Cardiac fibroblast (primary cell): ENCODE measurements around the gene SMAGP.
A peak's percentile ranks its signal among the peaks of the same experiment; 100 is the strongest.
"Not testable (repeated sequence)": the region's sequence is repeated elsewhere in the genome, so short reads cannot be mapped to it uniquely, and the experiment has no call there.

Experiments
- DNase-seq, 2 donors: peaks; one replicate each; pipeline versions ENCODE4 v3.0.0 to v3.0.0-alpha.2; 2010; ENCODE audit warnings: low read depth in 2 of 2
- H3K4me3 ChIP-seq, 2 donors: replicated peaks in 1 of 2; 1 replicate in 1 of 2; 2 replicates in 1 of 2; pipeline ENCODE4 v1.5.1; 2011; ENCODE audit warnings: low read depth in 2 of 2, low read length in 2 of 2, mild to moderate bottlenecking in 2 of 2, moderate library complexity in 1 of 2
- TF ChIP-seq, protein P1 (sequence below): IDR thresholded peaks from one replicate; pipeline ENCODE4 v1.5.1; 2011; ENCODE audit warnings: low read depth, mild to moderate bottlenecking, low read length, inconsistent platforms

Gene SMAGP

DNA sequence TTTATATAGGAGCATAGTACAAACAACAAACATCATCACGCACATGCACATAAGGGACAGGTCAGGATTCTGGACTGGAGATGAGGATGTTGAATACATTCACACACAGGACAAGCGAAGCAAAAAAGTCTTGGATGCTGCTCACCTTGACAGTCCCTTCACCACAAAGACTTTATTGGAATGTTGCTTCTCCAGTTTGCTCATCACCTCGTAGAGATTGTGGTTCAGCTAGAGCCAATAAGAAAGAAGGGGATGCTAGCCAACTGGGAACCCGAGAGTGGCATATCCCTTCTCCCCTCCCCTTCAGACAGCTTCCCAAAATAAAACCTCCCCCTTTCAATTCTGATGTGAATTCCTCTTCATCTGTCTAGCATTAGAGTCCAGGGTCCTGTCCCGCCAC, 25.4 kb upstream of the SMAGP start:
- H3K4me3 ChIP-seq, result no peak overlapping the region
- DNase-seq, result no peak
- TF ChIP-seq, protein P1, sequence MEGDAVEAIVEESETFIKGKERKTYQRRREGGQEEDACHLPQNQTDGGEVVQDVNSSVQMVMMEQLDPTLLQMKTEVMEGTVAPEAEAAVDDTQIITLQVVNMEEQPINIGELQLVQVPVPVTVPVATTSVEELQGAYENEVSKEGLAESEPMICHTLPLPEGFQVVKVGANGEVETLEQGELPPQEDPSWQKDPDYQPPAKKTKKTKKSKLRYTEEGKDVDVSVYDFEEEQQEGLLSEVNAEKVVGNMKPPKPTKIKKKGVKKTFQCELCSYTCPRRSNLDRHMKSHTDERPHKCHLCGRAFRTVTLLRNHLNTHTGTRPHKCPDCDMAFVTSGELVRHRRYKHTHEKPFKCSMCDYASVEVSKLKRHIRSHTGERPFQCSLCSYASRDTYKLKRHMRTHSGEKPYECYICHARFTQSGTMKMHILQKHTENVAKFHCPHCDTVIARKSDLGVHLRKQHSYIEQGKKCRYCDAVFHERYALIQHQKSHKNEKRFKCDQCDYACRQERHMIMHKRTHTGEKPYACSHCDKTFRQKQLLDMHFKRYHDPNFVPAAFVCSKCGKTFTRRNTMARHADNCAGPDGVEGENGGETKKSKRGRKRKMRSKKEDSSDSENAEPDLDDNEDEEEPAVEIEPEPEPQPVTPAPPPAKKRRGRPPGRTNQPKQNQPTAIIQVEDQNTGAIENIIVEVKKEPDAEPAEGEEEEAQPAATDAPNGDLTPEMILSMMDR, result no peak

DNA sequence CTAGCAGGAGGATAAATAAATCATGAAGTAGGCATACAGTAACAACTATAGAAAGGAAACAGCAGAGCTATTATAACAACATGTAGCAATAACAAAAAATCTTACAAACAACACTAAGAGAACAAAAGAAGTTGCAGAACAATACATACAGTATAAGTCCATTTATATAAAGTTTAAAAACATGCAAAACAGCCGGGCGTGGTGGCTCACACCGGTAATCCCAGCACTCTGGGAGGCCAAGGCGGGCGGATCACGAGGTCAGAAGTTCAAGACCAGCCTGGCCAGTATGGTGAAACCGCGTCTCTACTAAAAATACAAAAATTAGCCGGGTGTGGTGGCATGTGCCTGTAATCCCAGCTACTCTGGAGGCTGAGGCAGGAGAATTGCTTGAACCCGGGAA, 23.9 kb upstream of the SMAGP start:
- not testable (repeated sequence) for DNase-seq, H3K4me3 ChIP-seq

DNA sequence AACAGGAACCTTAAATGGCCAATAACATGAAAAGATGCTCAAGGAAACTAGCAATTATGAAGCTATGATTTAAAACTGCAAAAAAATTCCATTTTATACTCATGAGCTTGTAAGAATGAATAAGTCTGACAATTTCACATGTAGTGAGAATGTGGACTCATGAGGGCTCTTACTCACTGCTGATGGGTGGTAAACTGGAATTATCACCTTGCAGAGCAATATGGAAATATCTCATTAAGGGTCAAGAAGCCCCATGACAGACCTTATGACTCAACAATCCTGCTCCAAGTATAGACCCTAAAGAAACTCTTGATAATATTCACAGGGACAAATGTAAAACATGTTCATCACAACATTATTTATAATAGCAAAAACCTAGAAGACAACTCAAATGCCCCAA, 23.5 kb upstream of the SMAGP start:
- no peak for DNase-seq
- TF ChIP-seq, protein P1, result no peak
- H3K4me3 ChIP-seq, result no peak overlapping the region

DNA sequence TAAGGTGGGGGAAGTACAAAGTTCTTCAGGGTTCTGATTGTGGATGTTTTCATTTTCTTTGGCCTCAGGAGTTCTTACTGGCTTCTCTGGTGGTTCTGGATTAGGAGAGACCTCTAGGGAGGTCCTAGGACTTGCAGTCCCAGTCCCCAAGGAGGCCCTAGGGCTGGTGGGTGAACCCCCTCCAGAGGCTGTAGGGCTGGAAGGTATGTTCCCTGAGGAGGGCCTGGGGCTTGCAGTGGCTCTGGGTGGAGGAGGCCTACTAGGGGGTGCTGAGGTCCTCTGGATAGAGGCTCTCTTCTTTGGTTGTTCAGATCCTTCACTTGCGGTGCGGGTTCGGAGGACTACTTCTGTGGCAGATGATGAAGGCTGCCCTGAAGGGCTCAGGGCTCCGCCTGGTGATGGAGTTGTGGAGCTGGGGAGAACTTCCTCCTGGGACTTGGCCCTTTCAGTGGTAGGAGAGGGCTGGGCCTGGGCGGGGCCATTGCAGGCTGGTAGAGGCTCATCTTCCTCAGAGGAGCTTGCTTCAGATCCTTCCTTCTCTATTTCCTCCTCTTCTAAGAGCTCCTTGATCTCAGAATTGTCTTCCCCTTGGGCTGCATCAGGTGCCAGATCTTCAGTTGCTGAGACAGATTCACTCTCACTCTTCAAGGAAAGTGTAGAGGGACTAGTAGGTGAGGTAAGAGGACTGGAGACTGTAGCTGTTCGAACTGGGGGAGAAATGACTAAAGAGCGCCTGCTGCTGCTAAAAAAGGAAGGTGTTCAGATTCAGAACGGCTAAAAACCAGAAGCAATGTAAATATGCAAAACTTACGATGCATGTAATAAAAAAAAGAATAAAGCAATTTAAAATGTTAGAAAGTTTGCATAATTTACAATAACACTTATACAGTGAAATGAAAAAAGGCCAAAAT, 21.6 kb upstream of the SMAGP start:
- DNase-seq, H3K4me3 ChIP-seq: not testable (repeated sequence)

DNA sequence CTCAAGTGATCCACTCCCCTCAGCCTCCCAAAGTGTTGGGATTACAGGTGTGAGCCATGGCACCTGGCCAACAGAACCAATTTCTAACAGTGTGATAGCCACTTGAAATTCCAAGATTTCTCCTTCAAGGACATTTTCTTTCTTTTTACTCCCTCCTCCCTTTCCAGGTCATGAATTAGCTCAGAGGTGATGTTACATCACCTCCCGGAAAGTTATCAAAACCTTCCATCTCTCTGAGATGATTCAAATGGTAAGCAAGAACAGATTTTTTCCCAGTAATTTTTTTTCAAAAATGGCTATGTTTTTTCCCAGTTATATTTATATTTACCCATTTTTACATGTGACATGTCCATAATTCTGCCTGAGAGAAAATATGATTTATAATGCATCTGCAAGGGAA, 15.6 kb upstream of the SMAGP start:
- no peak overlapping the region for H3K4me3 ChIP-seq
- DNase-seq, result no peak
- TF ChIP-seq, protein P1, result no peak

DNA sequence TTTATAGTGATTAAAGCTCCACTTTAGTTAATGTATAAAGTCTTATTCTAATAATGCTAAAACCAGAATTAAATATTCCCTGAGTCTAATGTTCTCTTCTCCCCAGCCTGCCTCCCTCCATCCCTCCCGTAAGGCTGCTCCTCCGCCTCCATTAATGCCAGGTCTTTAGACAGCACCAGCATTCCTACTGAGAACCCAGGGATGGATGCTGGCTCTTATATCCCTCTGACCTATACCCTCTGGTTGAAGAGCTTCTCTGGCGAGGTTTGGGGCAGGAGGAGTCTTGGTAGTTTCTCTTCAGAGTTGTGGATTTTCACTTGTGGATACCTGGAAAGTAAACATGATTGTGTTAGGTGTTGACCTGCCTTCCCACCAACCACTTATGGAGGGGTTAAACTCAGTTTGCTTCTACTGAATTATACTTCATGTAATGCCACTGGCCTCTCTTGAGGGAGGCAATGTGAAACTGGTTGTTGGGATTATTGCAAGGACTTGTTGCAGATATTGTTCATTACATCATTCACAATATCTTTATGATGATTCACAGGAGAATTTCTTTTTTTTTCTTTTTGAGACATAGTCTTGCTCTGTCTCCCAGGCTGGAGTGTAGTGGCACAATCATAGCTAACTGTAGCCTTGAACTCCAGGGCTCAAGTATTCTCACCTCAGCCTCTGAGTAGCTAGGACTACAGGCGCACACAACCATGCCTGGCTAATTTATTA, 11.1 kb upstream of the SMAGP start:
- DNase-seq, result peak; percentile 57 to 80
- H3K4me3 ChIP-seq, result no peak overlapping the region
- TF ChIP-seq, protein P1, result no peak

DNA sequence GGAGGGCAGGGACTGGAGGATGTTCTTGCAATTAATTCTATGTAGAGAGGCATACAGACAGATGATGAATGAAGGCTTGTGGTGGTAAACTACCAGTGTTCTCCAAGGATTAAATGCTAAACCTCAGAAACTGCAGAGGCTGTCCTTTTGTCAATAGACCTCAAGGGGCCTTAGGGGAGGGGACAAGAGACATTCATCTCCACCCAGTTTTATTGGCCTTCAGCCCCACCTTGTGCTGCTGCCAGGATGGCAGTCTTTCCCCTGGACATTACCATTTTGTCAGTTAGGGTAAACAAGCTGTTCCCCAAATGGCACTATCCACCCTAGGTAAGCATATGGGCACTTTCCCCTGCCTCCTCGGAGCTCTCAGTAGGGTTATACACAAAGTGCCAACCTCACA, 4.9 kb upstream of the SMAGP start:
- H3K4me3 ChIP-seq, result no peak overlapping the region
- DNase-seq, result no peak
- TF ChIP-seq, protein P1, result no peak

DNA sequence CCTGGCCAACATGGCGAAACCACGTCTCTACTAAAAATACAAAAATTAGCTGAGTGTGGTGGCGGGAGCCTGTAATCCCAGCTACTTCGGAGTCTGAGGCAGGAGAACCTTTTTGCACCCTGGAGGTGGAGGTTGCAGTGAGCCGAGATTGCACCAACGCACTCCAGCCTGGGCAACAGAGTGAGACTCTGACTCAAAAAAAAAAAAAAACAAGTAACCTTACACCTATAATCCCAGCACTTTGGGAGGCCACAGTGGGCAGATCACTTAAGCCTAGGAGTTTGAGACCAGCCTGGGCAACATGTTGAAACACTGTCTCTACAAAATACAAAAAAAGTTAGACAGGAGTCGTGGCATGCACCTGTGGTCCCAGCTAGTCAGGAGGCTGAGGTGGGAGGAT, 2.6 kb upstream of the SMAGP start:
- not testable (repeated sequence) for H3K4me3 ChIP-seq, DNase-seq
